OCI-LY7 (cell line): ENCODE results near the gene SIGLEC9.

Source experiments
- EZH2phosphoT487 ChIP-seq: fragments of 200-600 bp; sonication (generic); IDR thresholded peaks from 2 replicates; pipeline ENCODE4 v1.6.1; 2018; ENCODE audit warnings: low read depth, borderline replicate concordance, mild to moderate bottlenecking, mixed run types, antibody characterized with exemption, low read length, moderate library complexity, mixed read lengths
- TF ChIP-seq, protein P1 (sequence below): fragments of 200-600 bp; sonication (generic); conservative IDR thresholded peaks from 2 replicates; pipeline ENCODE4 v1.5.1; 2014; ENCODE audit warnings: mild to moderate bottlenecking, antibody characterized with exemption, low read length, moderate library complexity, mixed read lengths

DNA sequence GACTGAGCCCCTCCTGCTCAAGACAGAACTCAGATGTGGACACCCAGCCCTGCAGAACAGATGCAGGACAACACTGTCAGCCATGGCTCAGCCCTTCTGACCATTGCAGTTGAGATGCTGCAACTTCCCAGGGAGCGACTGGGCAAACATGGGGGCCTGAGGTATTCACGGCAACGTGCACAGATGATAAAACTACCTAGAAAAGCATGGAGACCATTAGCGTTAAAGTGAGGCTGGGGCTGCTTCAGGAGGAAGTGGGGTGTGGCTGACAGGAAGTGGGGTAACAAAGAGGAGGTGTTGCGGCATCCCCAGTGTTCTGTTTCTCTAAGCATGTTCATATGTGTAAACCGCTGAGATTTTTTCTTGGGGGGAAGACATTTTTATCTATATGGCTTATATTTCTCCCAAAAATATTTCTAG is 1.3 kb upstream of the SIGLEC9 start:
- TF ChIP-seq, protein P1, sequence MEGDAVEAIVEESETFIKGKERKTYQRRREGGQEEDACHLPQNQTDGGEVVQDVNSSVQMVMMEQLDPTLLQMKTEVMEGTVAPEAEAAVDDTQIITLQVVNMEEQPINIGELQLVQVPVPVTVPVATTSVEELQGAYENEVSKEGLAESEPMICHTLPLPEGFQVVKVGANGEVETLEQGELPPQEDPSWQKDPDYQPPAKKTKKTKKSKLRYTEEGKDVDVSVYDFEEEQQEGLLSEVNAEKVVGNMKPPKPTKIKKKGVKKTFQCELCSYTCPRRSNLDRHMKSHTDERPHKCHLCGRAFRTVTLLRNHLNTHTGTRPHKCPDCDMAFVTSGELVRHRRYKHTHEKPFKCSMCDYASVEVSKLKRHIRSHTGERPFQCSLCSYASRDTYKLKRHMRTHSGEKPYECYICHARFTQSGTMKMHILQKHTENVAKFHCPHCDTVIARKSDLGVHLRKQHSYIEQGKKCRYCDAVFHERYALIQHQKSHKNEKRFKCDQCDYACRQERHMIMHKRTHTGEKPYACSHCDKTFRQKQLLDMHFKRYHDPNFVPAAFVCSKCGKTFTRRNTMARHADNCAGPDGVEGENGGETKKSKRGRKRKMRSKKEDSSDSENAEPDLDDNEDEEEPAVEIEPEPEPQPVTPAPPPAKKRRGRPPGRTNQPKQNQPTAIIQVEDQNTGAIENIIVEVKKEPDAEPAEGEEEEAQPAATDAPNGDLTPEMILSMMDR, result no peak
- no peak for TF ChIP-seq EZH2phosphoT487
